ENCODE results near the gene DCT.

Gene DCT

DNA sequence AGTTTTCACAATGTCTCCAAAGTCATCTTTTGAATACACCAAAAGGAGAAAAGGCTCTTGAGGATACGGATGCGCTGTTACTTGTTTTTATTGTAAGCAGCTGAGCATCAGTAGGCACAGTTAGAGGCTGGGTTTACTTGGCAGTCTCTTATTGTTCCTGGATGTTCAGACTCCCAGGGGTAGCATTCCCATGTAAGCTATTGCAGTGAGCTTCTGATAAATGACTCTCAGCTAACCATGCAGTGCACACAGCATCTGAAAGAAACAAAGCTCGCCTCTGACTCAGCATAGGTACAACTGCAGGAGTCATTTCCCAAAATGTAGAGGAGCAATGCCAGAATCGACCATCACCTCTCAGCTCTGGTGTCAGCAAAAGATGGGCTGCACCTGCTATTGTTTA is 84.8 kb downstream of the DCT start:
- no peak for DNase-seq (ENCODE audit: low read depth)

DNA sequence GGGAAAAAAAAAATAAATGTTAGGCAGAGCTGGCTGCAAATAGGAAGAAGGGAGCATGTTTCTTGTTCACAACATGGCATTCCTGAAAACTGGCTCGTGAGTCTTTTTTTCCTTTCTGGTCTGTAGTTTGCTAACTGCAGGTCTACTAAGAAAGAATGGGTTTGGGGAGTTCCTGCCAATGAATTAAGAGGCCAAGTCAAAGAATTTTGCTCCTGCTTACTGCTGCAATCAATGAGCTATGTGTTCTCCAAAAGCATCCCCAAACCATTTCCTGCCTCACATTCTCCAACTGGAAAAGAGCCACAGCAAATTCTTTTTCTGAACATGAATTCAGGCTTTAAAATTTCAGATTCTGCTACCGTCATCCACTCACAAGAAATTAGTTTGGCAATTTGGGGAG is 88.6 kb downstream of the DCT start:
- no peak for DNase-seq (ENCODE audit: low read depth)

DNA sequence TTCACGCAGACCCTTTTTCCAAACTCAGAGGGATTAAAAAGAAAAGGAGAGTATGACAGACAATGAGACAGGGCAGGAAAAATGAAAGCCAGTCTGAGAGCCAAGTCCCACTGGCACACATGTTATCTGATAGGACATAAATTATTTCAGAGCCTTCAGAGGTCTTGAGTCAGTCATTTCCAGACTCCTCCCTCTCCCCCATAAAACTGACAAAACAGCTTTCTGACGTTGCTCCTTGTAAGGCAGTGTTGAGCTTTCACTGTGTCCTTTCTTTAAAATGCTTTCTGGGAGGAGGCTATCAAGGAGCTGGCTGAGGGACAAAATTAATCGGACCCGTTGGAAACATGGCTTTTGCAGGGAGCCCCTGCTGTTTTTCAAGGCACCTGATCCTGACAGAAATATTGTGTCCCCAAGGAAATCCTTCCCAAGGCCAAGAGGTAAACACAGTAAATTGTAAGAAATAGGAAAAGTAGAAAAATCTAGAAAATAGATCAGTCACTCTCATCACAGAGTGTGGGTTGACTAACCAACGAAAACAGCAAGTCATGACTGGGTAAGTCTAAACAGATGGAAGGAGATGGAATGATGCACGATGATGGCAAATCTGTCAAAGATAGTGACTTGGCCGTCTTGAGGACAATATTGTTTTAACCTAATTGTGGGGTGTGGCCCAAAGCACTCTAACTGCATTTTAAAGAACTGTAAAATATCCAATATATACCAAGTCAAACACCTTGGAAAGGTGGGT is 89.7 kb downstream of the DCT start:
- DNase-seq (ENCODE audit: low read depth), result no peak

DNA sequence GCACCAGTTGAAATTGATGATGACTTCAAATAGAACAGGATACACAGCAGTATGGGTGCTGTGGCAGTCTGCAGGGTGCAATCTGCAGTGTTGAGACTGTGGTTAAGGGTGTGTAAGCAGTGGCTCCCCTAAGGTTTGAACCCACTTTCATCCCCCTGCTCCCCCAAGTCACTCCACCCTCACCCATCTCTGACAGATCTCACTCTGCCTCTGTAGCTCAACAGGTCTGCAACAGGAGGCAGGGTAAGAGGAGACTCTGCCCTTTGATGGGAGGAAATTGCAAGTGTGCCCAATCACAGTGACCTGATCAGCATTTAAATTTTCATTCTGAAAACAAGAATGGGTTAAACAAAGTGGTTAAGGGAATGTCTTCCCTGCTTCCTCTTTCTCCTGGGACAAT is 92.4 kb downstream of the DCT start:
- no peak for DNase-seq (ENCODE audit: low read depth)

Data from activated gamma-delta T cell treated with anti-CD3 and anti-CD28 coated beads, Interleukin-2, amount 50 U/mL, for 16 hours (primary cell).